Measurements from ENCODE around the gene ECHS1. TPM values are rescaled to one million over a fixed set of nuclear protein-coding genes. Genes with fewer than 3 reads are reported as not detected.

The ECHS1 gene
- polyA plus RNA-seq, 3 donors = 34.6 to 102 (median 85.1) TPM

DNA sequence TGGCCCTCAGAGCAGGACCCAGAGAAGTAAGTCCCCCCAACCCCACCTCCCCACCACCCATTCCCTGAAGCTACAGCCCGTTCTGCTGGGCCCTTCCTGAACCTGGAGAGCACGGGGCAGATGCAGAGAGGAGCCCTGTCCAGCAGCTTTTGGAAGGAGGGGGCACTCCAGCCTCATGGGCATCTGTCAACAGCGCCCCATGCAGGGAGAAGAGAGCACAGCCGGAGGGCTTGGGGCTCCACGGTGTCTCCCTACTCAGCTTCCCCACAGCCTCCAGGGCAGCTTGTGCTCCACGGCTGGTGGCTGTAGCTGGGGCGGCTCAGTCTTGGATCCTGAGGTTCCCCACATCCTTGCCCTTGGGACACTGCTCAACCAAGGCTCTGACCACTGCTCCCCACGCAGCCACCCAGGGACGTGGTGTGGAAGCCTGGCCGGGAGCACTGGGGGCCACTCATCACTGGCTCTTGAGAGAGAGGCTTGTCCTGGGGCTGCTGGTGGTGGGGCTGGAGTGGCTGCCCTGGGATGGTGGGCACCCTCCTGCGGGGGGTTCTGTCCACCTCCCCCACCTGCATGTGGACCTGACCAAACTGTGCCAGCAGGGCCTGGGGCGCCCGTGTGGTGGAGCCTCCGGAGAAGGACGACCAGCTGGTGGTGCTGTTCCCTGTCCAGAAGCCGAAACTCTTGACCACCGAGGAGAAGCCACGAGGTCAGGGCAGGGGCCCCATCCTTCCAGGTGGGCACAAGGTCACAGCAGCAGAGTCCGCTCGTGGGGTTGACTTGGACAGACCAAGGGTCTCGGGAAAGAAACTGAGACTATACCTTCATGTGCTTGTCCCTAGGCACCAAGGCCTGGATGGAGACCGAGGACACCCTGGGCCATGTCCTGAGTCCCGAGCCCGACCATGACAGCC lies 21.5 kb downstream of the ECHS1 start:
- H3K9me3 ChIP-seq (replicated peaks in 1 of 2; ENCODE audit: control insufficient read depth in 1 of 2, insufficient read depth in 1 of 2, low read length in 2 of 2) = no peaks in the 10 kb centered on the region
- H3K4me1 ChIP-seq (ENCODE audit: control insufficient read depth in 1 of 2, insufficient read depth in 2 of 2, low read length in 2 of 2) = peaks cover 4 to 9% of the 10 kb centered on the region in 2 donors
- H3K27me3 ChIP-seq (ENCODE audit: control insufficient read depth in 2 of 2, insufficient read depth in 2 of 2, low read length in 2 of 2) = no peaks in the 10 kb centered on the region
- Mint-ChIP-seq H3K4me3 (no peak overlapping the region), H3K27me3 (ENCODE audit: low read depth in 3 of 3) (peaks cover 4 to 26% (median 12%) of the 10 kb centered on the region in 3 donors), H3K9me3 (no peaks in the 10 kb centered on the region), H3K27ac (no peak overlapping the region), H3K36me3 (peaks cover 2 to 5% of the 10 kb centered on the region in 2 donors), H3K4me1 (peaks cover 7% of the 10 kb centered on the region)
- TF ChIP-seq, protein P1, sequence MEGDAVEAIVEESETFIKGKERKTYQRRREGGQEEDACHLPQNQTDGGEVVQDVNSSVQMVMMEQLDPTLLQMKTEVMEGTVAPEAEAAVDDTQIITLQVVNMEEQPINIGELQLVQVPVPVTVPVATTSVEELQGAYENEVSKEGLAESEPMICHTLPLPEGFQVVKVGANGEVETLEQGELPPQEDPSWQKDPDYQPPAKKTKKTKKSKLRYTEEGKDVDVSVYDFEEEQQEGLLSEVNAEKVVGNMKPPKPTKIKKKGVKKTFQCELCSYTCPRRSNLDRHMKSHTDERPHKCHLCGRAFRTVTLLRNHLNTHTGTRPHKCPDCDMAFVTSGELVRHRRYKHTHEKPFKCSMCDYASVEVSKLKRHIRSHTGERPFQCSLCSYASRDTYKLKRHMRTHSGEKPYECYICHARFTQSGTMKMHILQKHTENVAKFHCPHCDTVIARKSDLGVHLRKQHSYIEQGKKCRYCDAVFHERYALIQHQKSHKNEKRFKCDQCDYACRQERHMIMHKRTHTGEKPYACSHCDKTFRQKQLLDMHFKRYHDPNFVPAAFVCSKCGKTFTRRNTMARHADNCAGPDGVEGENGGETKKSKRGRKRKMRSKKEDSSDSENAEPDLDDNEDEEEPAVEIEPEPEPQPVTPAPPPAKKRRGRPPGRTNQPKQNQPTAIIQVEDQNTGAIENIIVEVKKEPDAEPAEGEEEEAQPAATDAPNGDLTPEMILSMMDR (IDR thresholded peaks at IDR 0.05) = no peak
- H3K27ac ChIP-seq (ENCODE audit: low read depth in 1 of 2, low read length in 2 of 2) = no peak overlapping the region
- no peak for DNase-seq
- peaks cover 0 to 7% of the 10 kb centered on the region in 2 donors for H3K36me3 ChIP-seq (replicated peaks in 1 of 2; ENCODE audit: control insufficient read depth in 1 of 2, insufficient read depth in 2 of 2, low read length in 2 of 2)
- no peak overlapping the region for H2AFZ ChIP-seq (ENCODE audit: insufficient read depth, low read depth, low read length, poor library complexity, severe bottlenecking)
- WGBS (ENCODE audit: insufficient coverage) = 76% methylated on average over 19 of the region's 24 CpGs
- peaks cover 3% of the 10 kb centered on the region for H3K79me2 ChIP-seq (ENCODE audit: insufficient read depth, low read length)
- intact Hi-C loops (cut with micrococcal nuclease) = no loop called here
- peaks cover 27% of the 10 kb centered on the region for H4K20me1 ChIP-seq (ENCODE audit: insufficient read depth, low read length)
- H3K4me2 ChIP-seq (replicated peaks; ENCODE audit: extremely low read depth, low read length, poor library complexity, severe bottlenecking) = no peak overlapping the region
- H3K4me3 ChIP-seq (replicated peaks in 1 of 3; ENCODE audit: low read depth in 2 of 3, low read length in 3 of 3) = no peak overlapping the region
- no peak overlapping the region for H3K9ac ChIP-seq (ENCODE audit: insufficient read depth, low read length, poor library complexity, severe bottlenecking)

DNA sequence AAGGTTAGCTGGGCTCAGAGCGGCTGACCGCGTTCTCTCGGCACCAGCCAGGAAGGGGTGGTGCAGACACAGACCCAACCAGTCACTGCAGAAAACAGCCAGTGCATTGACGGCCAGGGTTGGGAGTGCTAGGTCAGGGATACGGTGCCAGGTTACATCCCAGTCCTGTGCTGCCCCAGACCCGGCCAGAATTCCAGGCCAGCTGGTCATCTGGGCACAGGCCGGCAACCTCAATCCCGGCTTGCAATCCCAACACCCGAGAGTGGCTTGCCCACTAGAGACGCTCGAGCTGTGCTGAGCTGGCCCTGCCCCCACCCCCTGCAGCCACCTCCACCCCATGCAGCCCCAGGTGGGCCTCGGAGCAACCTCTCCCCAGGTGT lies 22.2 kb downstream of the ECHS1 start:
- Histone ChIP-seq H3K27me3 (ENCODE audit: control insufficient read depth in 2 of 2, insufficient read depth in 2 of 2, low read length in 2 of 2) (peaks cover 0 to 3% of the 10 kb centered on the region in 2 donors), H3K79me2 (ENCODE audit: insufficient read depth, low read length) (no peaks in the 10 kb centered on the region), H3K4me3 (replicated peaks in 1 of 3; ENCODE audit: low read depth in 2 of 3, low read length in 3 of 3) (no peak overlapping the region), H3K36me3 (replicated peaks in 1 of 2; ENCODE audit: control insufficient read depth in 1 of 2, insufficient read depth in 2 of 2, low read length in 2 of 2) (peaks cover 0 to 7% of the 10 kb centered on the region in 2 donors), H3K9me3 (replicated peaks in 1 of 2; ENCODE audit: control insufficient read depth in 1 of 2, insufficient read depth in 1 of 2, low read length in 2 of 2) (no peaks in the 10 kb centered on the region), H4K20me1 (ENCODE audit: insufficient read depth, low read length) (peaks cover 19% of the 10 kb centered on the region), H3K27ac (ENCODE audit: low read depth in 1 of 2, low read length in 2 of 2) (no peak overlapping the region), H3K4me2 (replicated peaks; ENCODE audit: extremely low read depth, low read length, poor library complexity, severe bottlenecking) (no peak overlapping the region), H3K9ac (ENCODE audit: insufficient read depth, low read length, poor library complexity, severe bottlenecking) (no peak overlapping the region), H3K4me1 (ENCODE audit: control insufficient read depth in 1 of 2, insufficient read depth in 2 of 2, low read length in 2 of 2) (peaks cover 0 to 1% of the 10 kb centered on the region in 2 donors), H2AFZ (ENCODE audit: insufficient read depth, low read depth, low read length, poor library complexity, severe bottlenecking) (no peak overlapping the region)
- H3K4me3 Mint-ChIP-seq = no peak overlapping the region
- H3K9me3 Mint-ChIP-seq = peaks cover 0 to 2% (median 0%) of the 10 kb centered on the region in 7 donors
- H3K36me3 Mint-ChIP-seq = peaks cover under 1 to 2% of the 10 kb centered on the region in 2 donors
- no peaks in the 10 kb centered on the region for H3K4me1 Mint-ChIP-seq
- 57% methylated on average over 12 of the region's 13 CpGs for WGBS (ENCODE audit: insufficient coverage)
- no peak for DNase-seq
- no peak overlapping the region for H3K27ac Mint-ChIP-seq
- intact Hi-C loops (cut with micrococcal nuclease) = no loop called here
- peaks cover 4 to 30% (median 18%) of the 10 kb centered on the region in 3 donors for H3K27me3 Mint-ChIP-seq (ENCODE audit: low read depth in 3 of 3)
- TF ChIP-seq, protein P1 (IDR thresholded peaks at IDR 0.05) = no peak

All from CD14-positive monocyte (primary cell).